Astrocyte (in vitro differentiated cells and primary cell): ENCODE results near the gene RPN2.

Experiments used
- CTCF ChIP-seq: IDR thresholded peaks from 2 replicates; pipeline ENCODE4 v1.5.1; 2011; ENCODE audit warnings: low read depth, mild to moderate bottlenecking, inconsistent platforms, low read length, moderate library complexity; ENCODE audit not compliant: insufficient read depth
- EZH2 ChIP-seq: IDR thresholded peaks from 2 replicates; pipeline ENCODE4 v1.6.1; 2012; ENCODE audit warnings: mild to moderate bottlenecking, low read length, inconsistent platforms; ENCODE audit not compliant: insufficient read depth

GRCh38 chr20:37198932-37199660 is 20.0 kb downstream of the RPN2 start:
- TF ChIP-seq CTCF (no peak), EZH2 (no peak)
